ENCODE data around the gene GREB1.

The GREB1 gene

DNA sequence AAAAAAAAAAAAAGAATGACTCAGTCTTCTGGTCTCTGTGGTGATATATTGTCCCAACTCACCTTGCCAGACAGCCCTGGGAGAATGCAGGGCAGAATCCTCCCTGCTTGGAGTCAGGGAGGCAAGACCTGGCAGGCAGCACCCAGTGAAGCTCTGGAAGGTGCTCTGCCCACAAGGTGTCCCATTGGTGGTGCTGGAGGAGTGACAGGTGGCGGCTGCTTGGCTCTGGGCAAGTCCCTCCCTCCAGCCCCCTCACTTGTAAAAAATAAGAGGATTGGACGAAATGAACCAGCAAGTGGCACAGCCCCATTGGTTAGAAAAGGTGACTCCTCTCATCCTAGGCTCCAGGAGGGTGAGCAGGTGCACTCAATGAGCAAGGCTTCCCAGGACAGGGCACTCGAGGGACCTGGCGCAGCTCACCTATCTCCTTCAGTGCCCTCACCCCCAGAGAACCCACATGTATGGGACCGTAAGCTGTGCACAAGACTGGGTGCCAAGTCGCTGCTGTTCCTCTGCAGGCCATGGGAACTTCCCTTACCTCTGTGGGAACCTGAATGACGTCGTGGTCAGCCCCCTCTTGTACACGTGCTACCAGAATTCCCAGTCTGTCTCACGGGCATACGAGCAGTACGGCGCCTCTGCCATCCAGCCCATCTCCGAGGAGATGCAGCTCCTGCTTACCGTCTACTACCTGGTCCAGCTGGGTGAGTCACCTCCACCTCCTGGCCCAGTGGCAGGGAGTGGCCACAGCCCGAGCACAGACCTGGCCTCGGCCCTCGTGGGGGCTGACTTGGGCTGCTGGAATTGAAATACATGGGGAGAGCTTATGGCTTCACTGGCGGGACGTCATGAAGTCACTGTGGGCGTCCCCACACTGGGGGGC lies 54.6 kb downstream of the GREB1 start:
- no peaks in the 10 kb centered on the region for H3K27me3 ChIP-seq (ENCODE audit: insufficient read depth, low read length)
- no peaks in the 10 kb centered on the region for H4K20me1 ChIP-seq (ENCODE audit: insufficient read depth, low read length)
- H3K4me1 ChIP-seq (ENCODE audit: insufficient read depth, low read length, severe bottlenecking): peaks cover 9% of the 10 kb centered on the region
- H3K4me3 ChIP-seq (ENCODE audit: low read depth, low read length, poor library complexity, severe bottlenecking): no peak overlapping the region
- no peaks in the 10 kb centered on the region for H3K9me3 ChIP-seq (ENCODE audit: low read length)
- H3K9me2 ChIP-seq (ENCODE audit: low read depth, low read length): no peaks in the 10 kb centered on the region
- H3K27ac ChIP-seq (ENCODE audit: low read depth, low read length, poor library complexity, severe bottlenecking): no peak overlapping the region
- H3K36me3 ChIP-seq (ENCODE audit: insufficient read depth, low read length): no peaks in the 10 kb centered on the region
- TF ChIP-seq CTCF (IDR thresholded peaks at IDR 0.05; ENCODE audit: low read length) (no peak), EZH2 (IDR thresholded peaks at IDR 0.05; ENCODE audit: borderline replicate concordance, low read length) (no peak)
- H2AFZ ChIP-seq (ENCODE audit: low read length): no peak overlapping the region
- H3F3A ChIP-seq (ENCODE audit: insufficient read depth, low read length): no peaks in the 10 kb centered on the region
- H3K79me2 ChIP-seq (ENCODE audit: insufficient read depth, low read length): no peaks in the 10 kb centered on the region
- H3K4me2 ChIP-seq (ENCODE audit: low read length): no peak overlapping the region
- H3K9ac ChIP-seq (ENCODE audit: low read length): no peak overlapping the region

- Histone ChIP-seq H3K27ac (ENCODE audit: low read depth, low read length, poor library complexity, severe bottlenecking) (no peak overlapping the region), H3K36me3 (ENCODE audit: insufficient read depth, low read length) (no peaks in the 10 kb centered on the region), H3K9me3 (ENCODE audit: low read length) (no peaks in the 10 kb centered on the region), H3K9me2 (ENCODE audit: low read depth, low read length) (no peaks in the 10 kb centered on the region), H3K9ac (ENCODE audit: low read length) (no peak overlapping the region; the same call in 1 of the 2 replicates), H3K4me1 (ENCODE audit: insufficient read depth, low read length, severe bottlenecking) (peaks cover 9% of the 10 kb centered on the region), H3K4me2 (ENCODE audit: low read length) (peak overlapping the region; percentile 58), H3K4me3 (ENCODE audit: low read depth, low read length, poor library complexity, severe bottlenecking) (no peak overlapping the region), H3K27me3 (ENCODE audit: insufficient read depth, low read length) (no peaks in the 10 kb centered on the region), H4K20me1 (ENCODE audit: insufficient read depth, low read length) (no peaks in the 10 kb centered on the region), H3K79me2 (ENCODE audit: insufficient read depth, low read length) (no peaks in the 10 kb centered on the region), H2AFZ (ENCODE audit: low read length) (no peak overlapping the region), H3F3A (ENCODE audit: insufficient read depth, low read length) (no peaks in the 10 kb centered on the region)
- TF ChIP-seq CTCF (IDR thresholded peaks at IDR 0.05; ENCODE audit: low read length): peak; percentile 82
- no peak for TF ChIP-seq EZH2 (IDR thresholded peaks at IDR 0.05; ENCODE audit: borderline replicate concordance, low read length)
These were observed 55.6 kb downstream of the GREB1 start for GRCh38 chr2:11589316-11589940.

- Histone ChIP-seq H3K9ac (ENCODE audit: low read length) (no peak overlapping the region), H3K4me2 (ENCODE audit: low read length) (no peak overlapping the region), H3K9me2 (ENCODE audit: low read depth, low read length) (no peaks in the 10 kb centered on the region), H3K27me3 (ENCODE audit: insufficient read depth, low read length) (no peaks in the 10 kb centered on the region), H3K27ac (ENCODE audit: low read depth, low read length, poor library complexity, severe bottlenecking) (no peak overlapping the region), H3K36me3 (ENCODE audit: insufficient read depth, low read length) (no peaks in the 10 kb centered on the region), H3F3A (ENCODE audit: insufficient read depth, low read length) (no peaks in the 10 kb centered on the region), H3K79me2 (ENCODE audit: insufficient read depth, low read length) (no peaks in the 10 kb centered on the region), H2AFZ (ENCODE audit: low read length) (no peak overlapping the region), H3K4me1 (ENCODE audit: insufficient read depth, low read length, severe bottlenecking) (peaks cover 9% of the 10 kb centered on the region), H3K4me3 (ENCODE audit: low read depth, low read length, poor library complexity, severe bottlenecking) (no peak overlapping the region), H3K9me3 (ENCODE audit: low read length) (no peaks in the 10 kb centered on the region), H4K20me1 (ENCODE audit: insufficient read depth, low read length) (no peaks in the 10 kb centered on the region)
- no peak for TF ChIP-seq EZH2 (IDR thresholded peaks at IDR 0.05; ENCODE audit: borderline replicate concordance, low read length)
- TF ChIP-seq CTCF (IDR thresholded peaks at IDR 0.05; ENCODE audit: low read length): no peak
These were observed 56.3 kb downstream of the GREB1 start for GRCh38 chr2:11590193-11590592.
